ENCODE data around the gene IL4R.

Gene IL4R

GRCh38 chr16:27334838-27335237, 21.1 kb downstream of the IL4R start:
- H3K4ac ChIP-seq (ENCODE audit: low read depth in 1 of 2, low read length in 2 of 2) = no peak overlapping the region
- no peak overlapping the region for H3K27ac ChIP-seq (ENCODE audit: low read length, poor library complexity, severe bottlenecking)
- H2BK120ac ChIP-seq (ENCODE audit: low read depth, low read length) = no peak overlapping the region
- no peak overlapping the region for H3K23ac ChIP-seq (ENCODE audit: low read length in 2 of 2)
- peaks cover 11% of the 10 kb centered on the region for H3K4me1 ChIP-seq (ENCODE audit: control insufficient read depth, insufficient read depth, low read depth, low read length)
- peak overlapping the region; percentile 52 for H3K9ac ChIP-seq (ENCODE audit: low read length)
- peak overlapping the region in 1 of 2 experiments; percentile 81 for H2BK12ac ChIP-seq (ENCODE audit: low read length in 2 of 2)
- no peaks in the 10 kb centered on the region for H3K9me3 ChIP-seq (ENCODE audit: control insufficient read depth, low read length)
- no peak overlapping the region for H2BK5ac ChIP-seq (ENCODE audit: low read depth, low read length, poor library complexity, severe bottlenecking)
- no peak overlapping the region for H3K4me2 ChIP-seq (ENCODE audit: low read length, poor library complexity, severe bottlenecking)
- peak overlapping the region in 1 of 2 experiments; percentile 48 for H3K18ac ChIP-seq (ENCODE audit: low read depth in 1 of 2, low read length in 2 of 2)
- no peak overlapping the region for H3K4me3 ChIP-seq (ENCODE audit: insufficient read depth in 1 of 2, low read depth in 1 of 2, low read length in 2 of 2)
- peak; percentile 87 for DNase-seq
- no peak overlapping the region for H4K91ac ChIP-seq (ENCODE audit: low read length)
- peak overlapping the region; percentile 76 for H4K8ac ChIP-seq (ENCODE audit: low read length)
- 61% methylated on average over 7 of the region's 7 CpGs for WGBS
- peak overlapping the region; percentile 46 for H2AK5ac ChIP-seq (ENCODE audit: low read length, severe bottlenecking)
- H3K27me3 ChIP-seq (ENCODE audit: control insufficient read depth in 1 of 2, insufficient read depth in 1 of 2, low read length in 2 of 2) = no peaks in the 10 kb centered on the region
- no peak overlapping the region for H2BK15ac ChIP-seq (ENCODE audit: low read depth, poor library complexity, severe bottlenecking)
- H3K36me3 ChIP-seq (ENCODE audit: control insufficient read depth in 1 of 2, insufficient read depth in 2 of 2, low read depth in 1 of 2, low read length in 2 of 2) = peaks cover 21 to 60% of the 10 kb centered on the region in 2 experiments
- peaks cover 14% of the 10 kb centered on the region for H3K79me1 ChIP-seq (replicated peaks; ENCODE audit: low read length, poor library complexity, severe bottlenecking)
- H3K14ac ChIP-seq (ENCODE audit: low read length in 2 of 2) = no peak overlapping the region
- H2AFZ ChIP-seq (ENCODE audit: low read depth, low read length) = no peak overlapping the region

GRCh38 chr16:27335349-27336053, 21.7 kb downstream of the IL4R start:
- peak; percentile 57 for DNase-seq
- Histone ChIP-seq H3K79me1 (replicated peaks; ENCODE audit: low read length, poor library complexity, severe bottlenecking) (peaks cover 18% of the 10 kb centered on the region), H3K9me3 (ENCODE audit: control insufficient read depth, low read length) (no peaks in the 10 kb centered on the region), H2AK5ac (ENCODE audit: low read length, severe bottlenecking) (no peak overlapping the region), H4K8ac (ENCODE audit: low read length) (no peak overlapping the region), H2BK5ac (ENCODE audit: low read depth, low read length, poor library complexity, severe bottlenecking) (no peak overlapping the region), H4K91ac (ENCODE audit: low read length) (no peak overlapping the region), H2BK15ac (ENCODE audit: low read depth, poor library complexity, severe bottlenecking) (no peak overlapping the region), H2AFZ (ENCODE audit: low read depth, low read length) (no peak overlapping the region), H2BK12ac (ENCODE audit: low read length in 2 of 2) (peak overlapping the region in 1 of 2 experiments; percentile 57), H3K4me2 (ENCODE audit: low read length, poor library complexity, severe bottlenecking) (no peak overlapping the region), H3K27ac (ENCODE audit: low read length, poor library complexity, severe bottlenecking) (no peak overlapping the region), H3K27me3 (ENCODE audit: control insufficient read depth in 1 of 2, insufficient read depth in 1 of 2, low read length in 2 of 2) (no peaks in the 10 kb centered on the region), H3K23ac (ENCODE audit: low read length in 2 of 2) (no peak overlapping the region), H3K36me3 (ENCODE audit: control insufficient read depth in 1 of 2, insufficient read depth in 2 of 2, low read depth in 1 of 2, low read length in 2 of 2) (peaks cover 27 to 67% of the 10 kb centered on the region in 2 experiments), H3K9ac (ENCODE audit: low read length) (peak overlapping the region; percentile 52), H3K4me1 (ENCODE audit: control insufficient read depth, insufficient read depth, low read depth, low read length) (peaks cover 13% of the 10 kb centered on the region), H3K18ac (ENCODE audit: low read depth in 1 of 2, low read length in 2 of 2) (no peak overlapping the region), H2BK120ac (ENCODE audit: low read depth, low read length) (no peak overlapping the region), H3K4me3 (ENCODE audit: insufficient read depth in 1 of 2, low read depth in 1 of 2, low read length in 2 of 2) (no peak overlapping the region), H3K14ac (ENCODE audit: low read length in 2 of 2) (no peak overlapping the region), H3K4ac (ENCODE audit: low read depth in 1 of 2, low read length in 2 of 2) (no peak overlapping the region)
- 68% methylated on average over 7 of the region's 7 CpGs for WGBS

GRCh38 chr16:27337024-27337423, 23.2 kb downstream of the IL4R start:
- WGBS = 100% methylated on average over 3 of the region's 6 CpGs
- Histone ChIP-seq H3K36me3 (ENCODE audit: control insufficient read depth in 1 of 2, insufficient read depth in 2 of 2, low read depth in 1 of 2, low read length in 2 of 2) (peaks cover 43 to 72% of the 10 kb centered on the region in 2 experiments), H4K91ac (ENCODE audit: low read length) (no peak overlapping the region)

GRCh38 chr16:27339180-27339579, 25.4 kb downstream of the IL4R start:
- Histone ChIP-seq H2BK120ac (ENCODE audit: low read depth, low read length) (no peak overlapping the region), H3K9ac (ENCODE audit: low read length) (no peak overlapping the region), H3K36me3 (ENCODE audit: control insufficient read depth in 1 of 2, insufficient read depth in 2 of 2, low read depth in 1 of 2, low read length in 2 of 2) (peaks cover 55 to 73% of the 10 kb centered on the region in 2 experiments), H4K91ac (ENCODE audit: low read length) (no peak overlapping the region), H3K27me3 (ENCODE audit: control insufficient read depth in 1 of 2, insufficient read depth in 1 of 2, low read length in 2 of 2) (no peaks in the 10 kb centered on the region), H3K9me3 (ENCODE audit: control insufficient read depth, low read length) (no peaks in the 10 kb centered on the region), H2BK5ac (ENCODE audit: low read depth, low read length, poor library complexity, severe bottlenecking) (no peak overlapping the region), H3K79me1 (replicated peaks; ENCODE audit: low read length, poor library complexity, severe bottlenecking) (peaks cover 35% of the 10 kb centered on the region), H3K18ac (ENCODE audit: low read depth in 1 of 2, low read length in 2 of 2) (no peak overlapping the region), H2AK5ac (ENCODE audit: low read length, severe bottlenecking) (no peak overlapping the region), H3K4me2 (ENCODE audit: low read length, poor library complexity, severe bottlenecking) (no peak overlapping the region), H4K8ac (ENCODE audit: low read length) (no peak overlapping the region), H3K4me3 (ENCODE audit: insufficient read depth in 1 of 2, low read depth in 1 of 2, low read length in 2 of 2) (no peak overlapping the region), H2BK15ac (ENCODE audit: low read depth, poor library complexity, severe bottlenecking) (no peak overlapping the region), H2AFZ (ENCODE audit: low read depth, low read length) (no peak overlapping the region), H3K4me1 (ENCODE audit: control insufficient read depth, insufficient read depth, low read depth, low read length) (peaks cover 11% of the 10 kb centered on the region), H3K23ac (ENCODE audit: low read length in 2 of 2) (no peak overlapping the region), H3K27ac (ENCODE audit: low read length, poor library complexity, severe bottlenecking) (no peak overlapping the region), H3K14ac (ENCODE audit: low read length in 2 of 2) (no peak overlapping the region), H3K4ac (ENCODE audit: low read depth in 1 of 2, low read length in 2 of 2) (no peak overlapping the region), H2BK12ac (ENCODE audit: low read length in 2 of 2) (no peak overlapping the region)
- 100% methylated on average over 4 of the region's 4 CpGs for WGBS
- DNase-seq = no peak

More at GRCh38 chr16:27337024-27337423, 23.2 kb downstream of the IL4R start:
- Histone ChIP-seq H3K9me3 (ENCODE audit: control insufficient read depth, low read length) (no peaks in the 10 kb centered on the region), H3K27me3 (ENCODE audit: control insufficient read depth in 1 of 2, insufficient read depth in 1 of 2, low read length in 2 of 2) (no peaks in the 10 kb centered on the region), H2AK5ac (ENCODE audit: low read length, severe bottlenecking) (no peak overlapping the region), H3K14ac (ENCODE audit: low read length in 2 of 2) (no peak overlapping the region), H3K4ac (ENCODE audit: low read depth in 1 of 2, low read length in 2 of 2) (no peak overlapping the region), H2BK120ac (ENCODE audit: low read depth, low read length) (no peak overlapping the region), H3K4me1 (ENCODE audit: control insufficient read depth, insufficient read depth, low read depth, low read length) (peaks cover 11% of the 10 kb centered on the region), H3K4me3 (ENCODE audit: insufficient read depth in 1 of 2, low read depth in 1 of 2, low read length in 2 of 2) (no peak overlapping the region), H3K79me1 (replicated peaks; ENCODE audit: low read length, poor library complexity, severe bottlenecking) (peaks cover 30% of the 10 kb centered on the region), H3K4me2 (ENCODE audit: low read length, poor library complexity, severe bottlenecking) (no peak overlapping the region), H3K9ac (ENCODE audit: low read length) (no peak overlapping the region), H3K18ac (ENCODE audit: low read depth in 1 of 2, low read length in 2 of 2) (no peak overlapping the region), H3K27ac (ENCODE audit: low read length, poor library complexity, severe bottlenecking) (no peak overlapping the region), H3K23ac (ENCODE audit: low read length in 2 of 2) (no peak overlapping the region), H2BK12ac (ENCODE audit: low read length in 2 of 2) (no peak overlapping the region), H4K8ac (ENCODE audit: low read length) (no peak overlapping the region), H2AFZ (ENCODE audit: low read depth, low read length) (no peak overlapping the region), H2BK15ac (ENCODE audit: low read depth, poor library complexity, severe bottlenecking) (no peak overlapping the region), H2BK5ac (ENCODE audit: low read depth, low read length, poor library complexity, severe bottlenecking) (no peak overlapping the region)
- DNase-seq = no peak
